ENCODE results near the gene NDEL1.

Gene NDEL1

GRCh38 chr17:8387914-8388651 lies 47.6 kb upstream of the NDEL1 start:
- TF ChIP-seq RARB (CRISPR knock-in tag; IDR thresholded peaks at IDR 0.05) (no peak), TCF4 (CRISPR knock-in tag; IDR thresholded peaks at IDR 0.05; ENCODE audit: borderline replicate concordance) (no peak), POU6F1 (CRISPR knock-in tag; IDR thresholded peaks at IDR 0.05; ENCODE audit: borderline replicate concordance, low read depth) (no peak), TOX (CRISPR knock-in tag; IDR thresholded peaks at IDR 0.05; ENCODE audit: borderline replicate concordance) (no peak), PATZ1 (CRISPR knock-in tag; IDR thresholded peaks at IDR 0.05; ENCODE audit: borderline replicate concordance) (no peak), OSR1 (CRISPR knock-in tag; IDR thresholded peaks at IDR 0.05) (no peak), ZFP3 (CRISPR knock-in tag; IDR thresholded peaks at IDR 0.05) (no peak), SNAI2 (CRISPR knock-in tag; IDR thresholded peaks at IDR 0.05) (no peak)
- ATAC-seq = no peak

GRCh38 chr17:8391711-8392110 lies 44.0 kb upstream of the NDEL1 start:
- peak; percentile 18; the same call in 2 of the 3 replicates for ATAC-seq
- TF ChIP-seq CREB5 (CRISPR knock-in tag; IDR thresholded peaks at IDR 0.05; ENCODE audit: low read depth) (no peak), ZNF8 (CRISPR knock-in tag; IDR thresholded peaks at IDR 0.05) (no peak), OSR1 (CRISPR knock-in tag; IDR thresholded peaks at IDR 0.05) (no peak), ESRRG (CRISPR knock-in tag; IDR thresholded peaks at IDR 0.05) (no peak), RARB (CRISPR knock-in tag; IDR thresholded peaks at IDR 0.05) (no peak), ZNF70 (CRISPR knock-in tag; IDR thresholded peaks at IDR 0.05) (no peak), PATZ1 (CRISPR knock-in tag; IDR thresholded peaks at IDR 0.05; ENCODE audit: borderline replicate concordance) (no peak), ARNTL (CRISPR knock-in tag; IDR thresholded peaks at IDR 0.05; ENCODE audit: borderline replicate concordance, low read depth) (no peak), GLIS3 (CRISPR knock-in tag; IDR thresholded peaks at IDR 0.05) (no peak), ZFP3 (CRISPR knock-in tag; IDR thresholded peaks at IDR 0.05) (no peak), PPARA (CRISPR knock-in tag; IDR thresholded peaks at IDR 0.05; ENCODE audit: borderline replicate concordance) (no peak), CSRNP3 (CRISPR knock-in tag; IDR thresholded peaks at IDR 0.05) (no peak), SNAI2 (CRISPR knock-in tag; IDR thresholded peaks at IDR 0.05) (no peak), TOX (CRISPR knock-in tag; IDR thresholded peaks at IDR 0.05; ENCODE audit: borderline replicate concordance) (no peak), TCF4 (CRISPR knock-in tag; IDR thresholded peaks at IDR 0.05; ENCODE audit: borderline replicate concordance) (no peak), ISL1 (CRISPR knock-in tag; IDR thresholded peaks at IDR 0.05) (no peak), TSHZ2 (CRISPR knock-in tag; IDR thresholded peaks at IDR 0.05) (no peak)

All from SK-N-SH treated with all-trans-retinoic acid at 6 μM for 48 hours (cell line).